GM21381 (cell line): ENCODE measurements around the gene COL9A1.

Experiments used
- ATAC-seq: cut with Tn5 transposase; IDR thresholded peaks from one replicate; pipeline ENCODE4 v1.9.1; 2021; ENCODE audit warnings: mild to moderate bottlenecking, moderate library complexity; ENCODE audit not compliant: unreplicated experiment

The COL9A1 gene

GRCh38 chr6:70234561-70235236 lies 68.2 kb downstream of the COL9A1 start:
- no peak for ATAC-seq

DNA sequence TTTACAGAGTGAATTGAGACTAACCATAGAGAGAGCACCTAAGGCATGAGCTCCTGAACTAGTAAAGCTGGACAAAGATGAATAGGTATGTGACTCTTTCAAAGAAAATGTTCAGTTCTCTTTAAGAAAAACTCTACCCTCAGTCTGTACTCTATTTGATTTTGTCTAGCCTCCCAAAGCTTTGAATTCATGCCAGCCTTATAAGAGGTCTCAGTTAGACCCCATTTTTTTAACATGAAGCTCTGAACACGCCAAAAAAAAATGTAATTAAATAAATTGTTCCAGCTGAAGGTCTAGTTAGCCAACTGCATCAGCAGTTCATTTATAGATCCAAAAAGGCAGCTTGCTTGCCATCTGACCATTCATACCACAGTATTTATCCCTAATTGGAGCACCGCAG lies 71.6 kb downstream of the COL9A1 start:
- ATAC-seq = no peak

GRCh38 chr6:70225055-70225454 lies 77.8 kb downstream of the COL9A1 start:
- ATAC-seq = no peak

DNA sequence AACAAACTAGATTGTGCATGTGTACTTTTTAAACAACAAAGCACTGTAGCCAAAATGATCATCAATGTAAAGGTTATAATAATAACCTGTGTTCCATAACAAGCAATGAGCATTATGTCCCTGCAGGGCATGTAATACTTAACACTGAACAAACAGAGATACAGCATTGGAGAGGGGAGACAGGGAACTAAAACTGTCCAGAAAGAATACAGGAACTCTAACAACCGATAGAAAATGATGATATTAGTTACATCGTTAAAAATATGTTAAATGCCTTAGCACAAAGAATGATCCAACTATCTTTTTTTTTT lies 80.5 kb downstream of the COL9A1 start:
- ATAC-seq = no peak

DNA sequence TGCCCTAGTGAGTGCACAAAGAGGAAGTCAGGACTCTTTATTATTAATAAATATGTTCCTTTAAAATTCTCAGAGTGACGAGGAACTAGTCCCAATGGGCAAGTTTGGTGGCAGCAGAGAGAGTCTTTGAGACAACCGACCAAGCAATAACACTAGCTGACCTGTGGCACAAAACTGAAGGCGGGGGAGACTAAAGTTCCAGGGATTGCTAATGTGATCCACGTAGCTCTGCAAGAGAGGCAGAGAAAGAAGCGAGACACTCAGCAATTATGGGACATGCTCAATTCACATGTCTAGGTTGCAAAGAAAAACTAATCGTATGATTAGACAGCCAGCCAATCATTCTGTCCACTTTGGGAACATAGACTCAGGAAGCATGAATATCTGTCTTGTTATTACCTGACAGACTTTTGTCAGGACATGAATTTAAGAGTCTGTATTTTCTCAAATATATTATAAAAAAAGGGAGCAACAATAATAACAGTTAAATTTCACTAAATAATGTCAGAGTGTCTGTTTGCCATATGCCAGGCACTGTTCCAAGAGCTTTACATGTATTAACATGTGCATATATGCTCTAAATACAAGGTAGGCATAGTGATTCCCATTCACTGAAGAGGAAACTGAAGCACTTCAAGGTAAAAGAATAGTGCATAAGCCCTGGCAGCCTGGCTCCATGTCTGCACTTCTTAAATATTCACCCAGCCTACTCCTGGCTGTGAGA lies 81.0 kb downstream of the COL9A1 start:
- ATAC-seq = no peak

DNA sequence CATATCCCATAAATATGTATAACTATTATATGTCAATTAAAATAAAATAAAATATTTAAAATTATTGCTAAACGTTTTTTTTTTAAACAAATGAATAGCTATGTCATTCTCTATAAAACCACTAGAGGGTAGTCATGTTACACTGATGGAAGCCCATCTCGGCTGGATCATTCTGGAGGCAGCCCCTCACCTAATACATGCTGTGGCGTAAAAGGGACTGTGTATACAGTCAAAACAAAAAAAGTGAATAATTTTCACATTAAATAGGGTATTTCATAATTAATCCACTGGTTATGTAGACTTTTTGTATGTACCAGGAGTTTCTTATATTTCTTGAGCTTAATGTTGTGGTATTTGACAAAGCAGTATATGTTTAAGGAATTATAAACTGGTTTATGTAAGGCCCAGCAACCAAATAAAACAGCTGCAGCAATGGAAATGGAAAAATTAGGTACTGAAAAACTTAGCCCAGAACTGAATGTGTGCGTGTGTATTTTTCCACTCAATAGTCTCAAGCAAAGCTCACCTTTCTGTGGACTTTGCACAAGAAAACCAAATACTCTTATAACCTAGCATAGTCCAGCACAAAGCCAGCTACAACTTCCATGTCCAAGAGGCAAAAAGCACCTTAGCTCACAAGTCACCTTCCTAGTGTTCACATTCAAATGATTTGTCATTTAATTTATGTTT lies 81.7 kb downstream of the COL9A1 start:
- no peak for ATAC-seq

GRCh38 chr6:70219943-70220613 lies 82.8 kb downstream of the COL9A1 start:
- ATAC-seq = no peak

DNA sequence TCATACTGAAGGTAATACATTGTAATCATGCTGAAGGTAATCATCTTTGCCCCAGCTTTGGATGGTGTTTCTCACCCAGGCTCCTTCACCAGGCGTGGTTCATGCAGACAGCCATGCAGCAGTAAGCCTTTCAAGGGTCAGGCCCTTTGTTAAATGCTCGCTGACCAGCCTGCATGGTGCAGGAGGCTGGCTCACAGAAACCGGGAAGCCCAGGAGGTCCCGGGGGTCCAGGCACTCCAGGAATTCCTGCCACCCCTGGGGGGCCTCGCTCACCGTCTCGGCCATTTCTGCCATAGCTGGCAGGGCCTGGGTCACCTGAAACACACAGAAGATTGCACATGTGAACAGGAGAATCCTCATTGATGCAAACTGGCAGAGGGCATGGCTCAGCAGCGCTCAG lies 86.1 kb downstream of the COL9A1 start:
- no peak for ATAC-seq

GRCh38 chr6:70215460-70216108 lies 87.3 kb downstream of the COL9A1 start:
- ATAC-seq = no peak

DNA sequence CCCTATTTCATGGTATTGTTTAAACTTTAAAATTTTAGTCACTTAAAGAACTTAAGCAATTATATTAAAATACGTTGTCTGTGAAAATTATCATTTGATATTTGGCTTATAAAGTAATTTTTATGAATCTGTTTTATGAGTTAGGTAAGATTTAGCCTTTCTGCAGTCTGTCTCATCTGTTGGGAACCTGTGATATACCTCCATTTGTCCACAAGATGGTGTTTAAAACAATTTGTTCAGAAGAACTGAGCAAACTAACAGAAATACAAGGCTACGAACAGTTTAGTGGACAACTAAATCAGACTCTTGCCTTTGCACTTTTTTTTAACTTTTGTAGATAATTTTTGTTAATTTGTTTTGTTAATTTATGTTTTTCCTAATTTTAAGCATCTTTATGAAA lies 92.4 kb downstream of the COL9A1 start:
- no peak for ATAC-seq

DNA sequence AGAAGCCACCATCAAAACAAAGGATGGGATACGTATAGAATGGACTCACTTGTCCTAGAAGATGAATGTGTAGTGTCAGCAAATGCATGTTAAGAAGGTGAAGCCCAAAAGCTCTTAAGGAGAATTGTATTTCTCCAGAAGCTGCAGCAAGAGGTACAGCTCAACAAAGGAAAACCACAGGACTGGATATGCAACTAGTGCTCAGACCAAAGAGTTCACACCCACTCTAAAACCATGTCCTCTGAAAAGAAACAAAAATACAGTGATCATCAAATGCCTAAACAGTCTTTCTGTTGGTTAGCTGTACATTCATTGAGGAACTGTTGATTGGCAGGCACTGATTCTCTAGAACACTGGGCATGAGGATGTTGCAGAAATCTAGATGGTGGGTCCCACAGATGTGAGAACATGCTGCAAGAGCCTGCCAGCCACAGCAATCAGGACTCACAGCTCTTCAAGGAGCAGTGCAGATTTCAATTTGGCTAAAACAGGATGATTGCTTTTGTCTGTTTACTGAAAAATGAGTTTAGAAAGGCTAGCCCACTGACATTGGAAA lies 94.6 kb downstream of the COL9A1 start:
- ATAC-seq = no peak

GRCh38 chr6:70198785-70199184 lies 104.1 kb downstream of the COL9A1 start:
- no peak for ATAC-seq

DNA sequence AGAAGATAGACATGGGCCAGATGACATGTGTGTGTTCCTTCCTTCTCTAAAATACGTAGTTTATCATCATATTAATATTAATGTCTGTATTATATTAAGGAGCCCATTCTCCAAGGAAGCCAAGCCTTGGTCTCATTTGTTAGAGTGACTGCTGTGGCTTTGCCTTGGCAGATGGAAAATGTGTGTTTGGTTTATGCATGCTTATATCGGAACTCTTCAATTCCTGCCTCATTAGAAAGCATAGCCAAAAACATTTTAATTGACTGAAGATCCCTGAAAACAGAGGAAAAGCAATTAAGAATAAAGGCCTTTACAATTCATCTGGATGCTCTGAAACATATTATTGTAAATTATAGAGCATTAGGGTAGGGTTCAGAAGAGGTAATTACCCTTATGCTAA lies 106.4 kb downstream of the COL9A1 start:
- ATAC-seq = no peak

DNA sequence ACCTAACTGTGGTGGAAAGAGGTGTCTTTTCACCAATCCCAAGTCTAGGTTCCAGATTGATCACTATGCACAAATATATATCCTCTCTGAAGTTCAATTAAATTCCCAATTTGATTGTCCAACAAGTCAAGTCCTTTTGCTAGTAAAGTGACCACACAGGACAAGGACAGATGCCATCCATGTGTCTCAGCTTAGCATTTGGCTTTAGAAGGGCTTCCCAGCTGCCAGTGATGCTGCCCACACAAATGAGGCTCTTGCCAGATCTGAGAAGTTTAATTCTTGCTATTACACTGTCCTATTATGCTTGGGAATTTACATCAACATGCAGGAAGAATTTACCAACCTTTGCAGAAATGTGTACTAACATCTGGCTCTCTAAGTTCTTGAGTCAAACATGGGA lies 108.5 kb downstream of the COL9A1 start:
- no peak for ATAC-seq

DNA sequence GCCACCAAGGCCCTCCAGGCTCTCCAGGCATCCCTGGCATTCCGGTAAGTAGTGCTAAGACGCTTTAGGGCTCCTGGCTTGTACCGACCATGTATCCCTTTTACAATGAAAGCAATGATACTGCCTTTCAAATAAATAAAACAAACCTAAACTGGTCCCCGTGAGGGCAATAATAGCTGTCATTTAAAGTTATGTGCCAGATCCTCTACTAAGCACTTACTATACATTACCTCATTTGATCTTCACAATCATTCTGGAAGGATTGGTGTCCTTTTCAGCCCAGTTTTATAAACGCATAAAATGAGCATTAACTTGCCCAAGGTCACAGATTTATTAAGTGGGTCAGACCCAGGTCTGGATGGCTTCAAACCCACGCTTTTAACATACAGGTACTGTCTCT lies 114.7 kb downstream of the COL9A1 start:
- ATAC-seq = no peak

- no peak for ATAC-seq
Observed at GRCh38 chr6:70186461-70186860, 116.4 kb downstream of the COL9A1 start.

DNA sequence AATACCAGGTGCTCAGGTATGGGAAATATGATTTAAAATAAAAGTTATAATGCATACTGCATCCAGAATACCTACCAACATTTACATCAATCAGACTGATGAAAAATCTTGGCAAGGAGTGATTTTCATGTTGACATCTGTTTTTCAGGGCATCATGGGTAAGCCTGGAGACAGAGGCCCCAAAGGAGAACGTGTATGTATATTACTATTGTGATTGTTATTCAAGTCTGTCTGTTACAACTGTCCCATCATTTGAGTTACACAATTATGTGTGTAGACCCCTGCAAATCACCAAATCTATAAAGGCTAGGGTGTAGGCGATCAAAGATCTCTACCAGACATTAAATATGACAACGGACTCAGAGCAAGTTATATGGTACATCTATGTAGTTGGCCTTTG lies 118.2 kb downstream of the COL9A1 start:
- ATAC-seq = no peak

DNA sequence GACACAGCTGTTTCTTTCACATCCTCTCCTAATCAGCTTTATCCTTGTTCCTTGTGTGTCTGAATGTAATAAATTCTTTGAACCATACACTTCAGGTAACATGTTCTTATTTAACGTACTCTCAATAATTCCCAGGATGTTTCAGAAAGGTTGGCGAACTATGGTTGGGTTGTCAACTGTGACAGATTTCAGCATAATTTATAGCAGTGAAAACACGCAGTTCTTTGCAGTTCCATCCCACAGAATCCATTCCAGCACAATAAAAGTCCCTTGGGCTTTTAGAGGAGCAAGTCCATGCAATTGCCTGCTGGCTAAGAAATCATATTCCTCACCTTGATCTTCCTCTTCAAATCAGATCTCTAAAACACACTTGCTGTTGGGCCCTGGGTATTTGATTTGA lies 119.3 kb downstream of the COL9A1 start:
- ATAC-seq = no peak

DNA sequence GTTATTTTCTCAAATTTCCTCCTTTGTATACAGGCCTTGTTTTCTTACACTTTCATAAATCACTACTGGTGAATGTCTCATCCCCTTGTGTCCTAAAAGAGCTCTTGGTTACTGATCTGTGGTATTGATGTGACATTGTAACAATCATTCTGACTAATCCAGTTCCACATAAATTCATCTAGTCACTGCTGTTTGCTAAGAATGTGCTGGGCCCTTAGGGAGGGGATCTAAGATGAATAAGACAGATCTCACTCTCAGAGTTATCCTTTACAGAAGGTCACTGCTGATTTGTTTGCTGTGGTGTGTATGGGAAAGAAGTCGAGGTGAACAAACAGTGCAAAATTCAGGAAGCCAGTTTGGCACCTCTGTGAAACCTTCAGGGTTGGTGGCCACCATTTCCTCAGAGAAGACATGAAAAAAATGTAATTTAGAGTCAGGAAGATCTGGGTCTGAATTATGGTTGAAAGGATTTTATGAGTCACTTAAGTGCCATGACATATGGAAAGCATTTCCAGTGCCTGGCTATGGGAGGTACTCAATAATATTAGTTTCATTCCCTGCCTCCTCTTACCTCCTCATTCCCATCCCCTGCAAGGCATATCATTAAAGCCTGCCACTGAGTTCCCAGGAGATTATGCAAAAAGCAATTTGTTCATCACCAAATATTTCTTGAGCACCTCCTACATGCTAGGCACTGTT lies 121.8 kb downstream of the COL9A1 start:
- no peak for ATAC-seq

GRCh38 chr6:70180183-70180900 lies 122.5 kb downstream of the COL9A1 start:
- ATAC-seq = no peak
